GM12891 (cell line): Measurements from ENCODE around the gene PLCB1.

Experiments
- DNase-seq: peaks from one replicate; pipeline ENCODE4 v3.0.0; 2011; ENCODE audit warnings: low spot score; ENCODE audit not compliant: insufficient read length
- FAIRE-seq: peaks from 2 replicates; lab custom pipeline; 2011; peaks lifted over from hg19 to GRCh38; lab: Jason Lieb, UNC
- PAX5 ChIP-seq: IDR thresholded peaks from 2 replicates; pipeline ENCODE4 v1.6.1; 2011; ENCODE audit warnings: low read length, moderate library complexity, mild to moderate bottlenecking; ENCODE audit not compliant: insufficient read depth, severe bottlenecking
- POLR2A ChIP-seq: IDR thresholded peaks from 2 replicates; pipeline ENCODE4 v1.6.1; 2011; ENCODE audit warnings: low read depth, low read length, control low read depth
- POLR2AphosphoS5 ChIP-seq: IDR thresholded peaks from 2 replicates; pipeline ENCODE4 v1.6.1; 2011; ENCODE audit warnings: low read depth, low read length, control low read depth
- POU2F2 ChIP-seq: IDR thresholded peaks from 2 replicates; pipeline ENCODE4 v1.6.1; 2011; ENCODE audit warnings: low read depth, mild to moderate bottlenecking, control low read depth, low read length, moderate library complexity
- SPI1 ChIP-seq: IDR thresholded peaks from 2 replicates; pipeline ENCODE4 v1.6.1; 2011; ENCODE audit warnings: low read depth, low read length, control low read depth
- TAF1 ChIP-seq: IDR thresholded peaks from 2 replicates; pipeline ENCODE4 v1.6.1; 2011; ENCODE audit warnings: low read depth, low read length, control low read depth

The PLCB1 gene

GRCh38 chr20:8648466-8648865, 516.4 kb downstream of the PLCB1 start:
- TF ChIP-seq POU2F2 (no peak), POLR2AphosphoS5 (no peak), TAF1 (no peak), SPI1 (no peak), POLR2A (no peak), PAX5 (no peak)
- no peak for DNase-seq
- FAIRE-seq, result no peak

- no peak for TF ChIP-seq TAF1
- no peak for TF ChIP-seq POLR2AphosphoS5
- TF ChIP-seq POLR2A, result no peak
- TF ChIP-seq PAX5, result no peak
- TF ChIP-seq SPI1, result no peak
- no peak for FAIRE-seq
- no peak for DNase-seq
Measured at GRCh38 chr20:8652396-8652795, 520.3 kb downstream of the PLCB1 start.

GRCh38 chr20:8654486-8654885, 522.4 kb downstream of the PLCB1 start:
- TF ChIP-seq POU2F2 (no peak), SPI1 (no peak), POLR2AphosphoS5 (no peak), PAX5 (no peak)
- DNase-seq, result no peak
- no peak for FAIRE-seq

GRCh38 chr20:8656335-8656734, 524.3 kb downstream of the PLCB1 start:
- FAIRE-seq, result no peak
- DNase-seq, result no peak
- TF ChIP-seq SPI1 (no peak), POU2F2 (no peak), TAF1 (no peak), PAX5 (no peak), POLR2A (no peak), POLR2AphosphoS5 (no peak)

DNA sequence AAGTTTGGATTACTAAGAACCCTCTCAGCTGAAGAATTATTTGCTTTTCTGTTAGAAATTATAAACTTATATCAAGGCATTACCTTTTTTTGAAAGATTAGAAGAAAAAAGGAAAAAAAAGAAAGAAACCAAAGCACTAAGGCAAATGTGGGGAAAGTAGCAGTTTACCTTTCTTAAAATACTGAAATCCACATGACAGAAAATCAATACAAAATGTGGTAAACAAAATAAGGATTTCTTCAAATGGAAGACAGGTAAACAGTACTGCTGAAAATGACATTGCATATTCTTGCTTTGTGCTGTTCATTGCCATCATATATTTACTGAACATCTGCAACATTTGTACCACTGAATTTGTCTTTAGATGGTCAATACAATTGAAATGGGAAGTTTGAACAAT, 525.6 kb downstream of the PLCB1 start:
- no peak for TF ChIP-seq POLR2A
- no peak for TF ChIP-seq POLR2AphosphoS5
- TF ChIP-seq TAF1, result no peak
- TF ChIP-seq PAX5, result no peak
- no peak for TF ChIP-seq POU2F2
- no peak for TF ChIP-seq SPI1
- DNase-seq (no peak), FAIRE-seq (no peak)

GRCh38 chr20:8658103-8658502, 526.0 kb downstream of the PLCB1 start:
- no peak for FAIRE-seq
- no peak for DNase-seq
- no peak for TF ChIP-seq POU2F2
- TF ChIP-seq TAF1, result no peak
- no peak for TF ChIP-seq PAX5
- no peak for TF ChIP-seq SPI1
- TF ChIP-seq POLR2A, result no peak
- no peak for TF ChIP-seq POLR2AphosphoS5

GRCh38 chr20:8661229-8661952, 529.3 kb downstream of the PLCB1 start:
- TF ChIP-seq PAX5 (no peak), TAF1 (no peak), POU2F2 (no peak), POLR2AphosphoS5 (no peak), POLR2A (no peak), SPI1 (no peak)
- no peak for DNase-seq
- FAIRE-seq, result no peak

DNA sequence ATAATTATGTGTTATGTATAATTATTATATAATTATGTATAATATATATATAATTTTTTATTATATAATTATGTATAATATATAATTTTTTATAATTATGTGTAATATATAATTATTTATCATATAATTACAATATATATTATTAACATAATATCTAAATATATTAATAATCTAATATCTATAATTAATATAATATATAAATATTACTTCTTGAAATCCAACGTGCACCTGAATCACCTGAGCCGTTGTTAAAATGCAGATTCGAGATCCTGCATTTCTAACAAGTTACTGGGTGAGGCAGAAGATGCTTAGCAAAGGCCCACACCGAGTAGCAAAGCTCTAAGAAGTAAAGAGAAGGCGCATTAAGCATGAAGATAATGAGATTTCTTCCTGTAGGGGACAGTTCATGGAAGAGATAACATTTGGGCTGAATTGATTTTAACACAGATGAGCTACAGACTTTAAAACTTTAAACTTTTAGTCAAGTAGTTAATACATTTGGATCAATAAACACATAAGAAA, 530.4 kb downstream of the PLCB1 start:
- no peak for FAIRE-seq
- TF ChIP-seq POLR2AphosphoS5 (no peak), POU2F2 (no peak), PAX5 (no peak), POLR2A (no peak), TAF1 (no peak), SPI1 (no peak)
- no peak for DNase-seq

DNA sequence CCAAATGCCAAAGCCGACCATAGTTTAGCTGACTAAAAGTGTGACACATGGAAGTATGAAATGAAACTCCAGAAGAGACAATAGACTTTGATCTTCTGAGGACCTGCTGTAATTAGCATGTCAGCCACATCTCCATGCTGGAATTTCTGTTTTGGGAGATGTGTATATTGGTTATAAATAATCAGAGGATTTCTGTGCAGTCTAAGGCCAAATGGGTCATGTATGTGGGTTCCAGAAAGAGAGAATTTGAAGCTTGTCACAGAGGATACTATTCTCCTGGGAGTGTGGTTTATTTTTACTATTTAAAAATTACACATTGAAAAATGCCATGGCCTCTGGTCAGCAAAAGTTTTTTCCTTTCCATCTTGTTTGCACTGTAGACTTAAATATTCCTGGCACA, 531.4 kb downstream of the PLCB1 start:
- DNase-seq, result no peak
- TF ChIP-seq SPI1 (no peak), TAF1 (no peak), POLR2A (no peak), PAX5 (no peak), POU2F2 (no peak), POLR2AphosphoS5 (no peak)
- FAIRE-seq, result no peak

DNA sequence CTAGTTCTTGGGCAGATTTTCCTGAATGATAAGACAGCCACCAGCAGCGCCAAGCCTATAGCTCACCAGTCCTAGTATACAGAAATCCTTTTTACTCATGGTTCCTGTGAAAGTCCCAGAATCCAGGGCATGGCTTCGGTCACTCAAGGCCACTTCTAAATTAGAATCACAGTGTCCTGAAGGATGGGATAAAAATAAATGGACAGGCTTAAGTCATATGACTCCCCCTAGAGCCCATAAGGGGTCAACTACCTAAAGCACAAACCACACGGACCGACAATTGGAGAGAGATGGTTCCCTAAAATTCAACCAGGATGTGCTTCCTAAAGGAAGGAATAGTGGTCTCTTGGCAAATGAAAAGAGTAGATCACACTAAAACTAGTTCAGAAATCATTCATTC, 532.7 kb downstream of the PLCB1 start:
- TF ChIP-seq TAF1, result no peak
- no peak for TF ChIP-seq POLR2A
- no peak for TF ChIP-seq SPI1
- no peak for TF ChIP-seq POLR2AphosphoS5
- no peak for TF ChIP-seq PAX5
- no peak for TF ChIP-seq POU2F2
- DNase-seq (no peak), FAIRE-seq (no peak)
